Glomerular endothelial cell (primary cell): ENCODE data around the gene SNRK. TPM values are rescaled to one million over a fixed set of nuclear protein-coding genes. Genes with fewer than 3 reads are reported as not detected.

Experiments
- DNase-seq: peaks from one replicate; pipeline ENCODE4 v3.0.0-alpha.2; 2011; ENCODE audit warnings: low read depth, low spot score; ENCODE audit errors: extremely low read depth
- total RNA-seq: library from RNA; depleted of rRNA; stranded (reverse); fragments of >200 nt; gene quantifications from 2 replicates; pipeline ENCODE4 v1.2.3, GENCODE V29; 2015

Gene SNRK
- total RNA-seq, 1 donor from 2014 or later: 183 TPM

GRCh38 chr3:43304126-43304525, 17.8 kb downstream of the SNRK start:
- no peak for DNase-seq

GRCh38 chr3:43307226-43307625, 20.9 kb downstream of the SNRK start:
- DNase-seq: no peak

- DNase-seq: no peak
These were observed 21.3 kb downstream of the SNRK start for GRCh38 chr3:43307649-43308048.

GRCh38 chr3:43309372-43310305, 23.3 kb downstream of the SNRK start:
- no peak for DNase-seq

- DNase-seq: no peak
These were observed 30.6 kb downstream of the SNRK start for GRCh38 chr3:43316783-43317460.

- no peak for DNase-seq
These were observed 31.3 kb downstream of the SNRK start for GRCh38 chr3:43317461-43318316.

- no peak for DNase-seq
These were observed 33.0 kb downstream of the SNRK start for GRCh38 chr3:43319376-43319775.

- no peak for DNase-seq
These were observed 33.5 kb downstream of the SNRK start for GRCh38 chr3:43319794-43320193.

- DNase-seq: no peak
These were observed 33.9 kb downstream of the SNRK start for GRCh38 chr3:43320288-43320687.

GRCh38 chr3:43323541-43323940, 37.2 kb downstream of the SNRK start:
- DNase-seq: no peak

- DNase-seq: no peak
These were observed 40.7 kb downstream of the SNRK start for GRCh38 chr3:43326891-43327581.

- no peak for DNase-seq
These were observed 41.2 kb downstream of the SNRK start for GRCh38 chr3:43327582-43327979.

- no peak for DNase-seq
These were observed 42.3 kb downstream of the SNRK start for GRCh38 chr3:43328653-43329052.

- no peak for DNase-seq
These were observed 44.6 kb downstream of the SNRK start for GRCh38 chr3:43330981-43331380.

GRCh38 chr3:43331381-43331780, 45.0 kb downstream of the SNRK start:
- no peak for DNase-seq

GRCh38 chr3:43334976-43335375, 48.6 kb downstream of the SNRK start:
- DNase-seq: no peak

- no peak for DNase-seq
These were observed 49.5 kb downstream of the SNRK start for GRCh38 chr3:43335799-43336198.

- no peak for DNase-seq
These were observed 52.0 kb downstream of the SNRK start for GRCh38 chr3:43338295-43338694.

GRCh38 chr3:43340403-43340802, 54.1 kb downstream of the SNRK start:
- DNase-seq: no peak

GRCh38 chr3:43341788-43342187, 55.4 kb downstream of the SNRK start:
- no peak for DNase-seq

- no peak for DNase-seq
These were observed 56.8 kb downstream of the SNRK start for GRCh38 chr3:43343185-43343584.
